VCaP (cell line): ENCODE measurements around the gene SLC1A3.

ENCODE experiments used
- H3K27ac ChIP-seq: fragments of 450-650 bp; 2 replicates; pipeline ENCODE4 v1.5.1; 2017
- TF ChIP-seq, protein P1 (sequence below): fragments of 450-650 bp; conservative IDR thresholded peaks from 2 replicates; pipeline ENCODE4 v1.5.1; 2017; ENCODE audit warnings: mild to moderate bottlenecking, moderate library complexity

Gene SLC1A3

GRCh38 chr5:36691696-36692371, 85.4 kb downstream of the SLC1A3 start:
- TF ChIP-seq, protein P1, sequence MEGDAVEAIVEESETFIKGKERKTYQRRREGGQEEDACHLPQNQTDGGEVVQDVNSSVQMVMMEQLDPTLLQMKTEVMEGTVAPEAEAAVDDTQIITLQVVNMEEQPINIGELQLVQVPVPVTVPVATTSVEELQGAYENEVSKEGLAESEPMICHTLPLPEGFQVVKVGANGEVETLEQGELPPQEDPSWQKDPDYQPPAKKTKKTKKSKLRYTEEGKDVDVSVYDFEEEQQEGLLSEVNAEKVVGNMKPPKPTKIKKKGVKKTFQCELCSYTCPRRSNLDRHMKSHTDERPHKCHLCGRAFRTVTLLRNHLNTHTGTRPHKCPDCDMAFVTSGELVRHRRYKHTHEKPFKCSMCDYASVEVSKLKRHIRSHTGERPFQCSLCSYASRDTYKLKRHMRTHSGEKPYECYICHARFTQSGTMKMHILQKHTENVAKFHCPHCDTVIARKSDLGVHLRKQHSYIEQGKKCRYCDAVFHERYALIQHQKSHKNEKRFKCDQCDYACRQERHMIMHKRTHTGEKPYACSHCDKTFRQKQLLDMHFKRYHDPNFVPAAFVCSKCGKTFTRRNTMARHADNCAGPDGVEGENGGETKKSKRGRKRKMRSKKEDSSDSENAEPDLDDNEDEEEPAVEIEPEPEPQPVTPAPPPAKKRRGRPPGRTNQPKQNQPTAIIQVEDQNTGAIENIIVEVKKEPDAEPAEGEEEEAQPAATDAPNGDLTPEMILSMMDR, result no peak
- H3K27ac ChIP-seq, result no peak overlapping the region

GRCh38 chr5:36692791-36693763, 86.7 kb downstream of the SLC1A3 start:
- H3K27ac ChIP-seq, result no peak overlapping the region
- TF ChIP-seq, protein P1, result peak; percentile 95

GRCh38 chr5:36694351-36694750, 87.9 kb downstream of the SLC1A3 start:
- TF ChIP-seq, protein P1, result no peak
- no peak overlapping the region for H3K27ac ChIP-seq

- TF ChIP-seq, protein P1, result peak; percentile 94
- H3K27ac ChIP-seq, result no peak overlapping the region
Measured at GRCh38 chr5:36696059-36696673, 89.8 kb downstream of the SLC1A3 start.

- TF ChIP-seq, protein P1, result no peak
Measured at GRCh38 chr5:36698031-36698430, 91.6 kb downstream of the SLC1A3 start.

DNA sequence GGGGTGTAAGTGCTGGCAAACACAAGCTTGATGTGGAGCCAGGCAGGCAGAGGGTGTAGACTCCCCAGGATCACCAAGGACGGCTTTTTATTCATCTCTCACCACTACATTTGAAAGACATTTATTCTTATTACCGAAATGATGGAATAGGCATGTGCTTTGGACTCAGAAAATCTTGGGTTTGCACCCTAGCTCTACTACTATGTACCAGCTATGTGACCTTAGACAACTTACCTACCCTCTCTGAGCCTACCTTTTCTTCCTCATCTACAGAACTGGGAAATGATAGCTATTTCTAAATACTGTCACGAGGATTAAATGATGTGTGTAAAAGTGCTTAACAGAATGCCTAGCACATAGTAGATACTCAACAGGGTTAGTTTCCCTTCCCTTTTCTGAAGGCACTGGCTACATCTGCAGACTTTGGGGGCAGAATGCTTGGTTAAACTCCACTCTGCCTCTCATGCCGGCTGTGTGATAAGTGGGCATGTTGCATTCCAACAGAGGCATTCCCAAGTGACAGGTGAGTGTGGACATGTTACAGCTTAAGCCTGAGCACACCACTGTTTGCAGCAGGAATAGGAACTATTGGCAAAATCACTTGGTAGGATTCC, 94.8 kb downstream of the SLC1A3 start:
- TF ChIP-seq, protein P1, result no peak
- no peak overlapping the region for H3K27ac ChIP-seq

More at GRCh38 chr5:36698031-36698430, 91.6 kb downstream of the SLC1A3 start:
- H3K27ac ChIP-seq, result no peak overlapping the region
